Fibroblast of the aortic adventitia (primary cell): ENCODE results near the gene PDZD2. TPM values are rescaled to one million over a fixed set of nuclear protein-coding genes. Genes with fewer than 3 reads are reported as not detected.

Source experiments
- small RNA-seq: library from RNA; depleted of rRNA; stranded (forward); fragments of <200 nt; gene quantifications from one replicate; pipeline ENCODE3, GENCODE V24; 2012
- total RNA-seq: library from RNA; depleted of rRNA; stranded (reverse); fragments of >200 nt; gene quantifications from 2 replicates; pipeline ENCODE4 v1.2.3, GENCODE V29; 2012; ENCODE audit warnings: low replicate concordance

Gene PDZD2
- total RNA-seq, 1 donor: under 0.01 TPM

Small RNAs within 50 kb of the gene (small RNA-seq; reads per million reads assigned to genes)
- gene AC025458.1 (0.19 reads per million), gene MIR4279 (not detected), gene RF00019 (not detected), gene RNU6-358P (not detected), gene RNU6-363P (not detected), gene RNU6-760P (not detected)

Other genes starting within 250 kb of the PDZD2 start
- 55.8 and 63.5 TPM in 2 replicates for gene DROSHA, start 107.0 kb upstream of the PDZD2 start, total RNA-seq
- gene C5orf22, start 106.8 kb upstream of the PDZD2 start, total RNA-seq: 4.1 and 18.7 TPM in 2 replicates